Measurements from ENCODE around the gene CAPZB.

CAPZB gene

DNA sequence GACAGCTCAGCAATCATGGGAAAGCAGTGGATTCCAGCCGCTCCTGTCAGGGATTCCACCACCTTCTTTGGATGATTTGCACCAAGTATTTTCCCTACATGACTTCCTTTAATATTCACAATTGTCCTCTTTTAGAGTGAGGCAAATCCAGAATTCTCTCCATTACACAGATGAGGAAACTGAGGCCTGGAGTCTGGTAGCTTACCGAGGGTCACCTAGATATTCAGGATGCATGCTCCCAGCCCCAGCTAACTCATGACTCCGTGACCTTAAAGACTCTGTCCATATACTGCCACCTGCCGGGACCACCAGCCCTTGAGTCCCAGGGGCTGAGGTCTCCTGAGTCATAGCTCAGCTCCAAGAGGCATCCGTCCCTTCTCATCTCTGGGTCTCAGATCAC lies 80.6 kb downstream of the CAPZB start:
- no peak for DNase-seq

- no peak for DNase-seq
Measured at GRCh38 chr1:19403256-19403655, 82.1 kb downstream of the CAPZB start.

- DNase-seq = no peak
Measured at GRCh38 chr1:19402031-19402813, 83.1 kb downstream of the CAPZB start.

DNA sequence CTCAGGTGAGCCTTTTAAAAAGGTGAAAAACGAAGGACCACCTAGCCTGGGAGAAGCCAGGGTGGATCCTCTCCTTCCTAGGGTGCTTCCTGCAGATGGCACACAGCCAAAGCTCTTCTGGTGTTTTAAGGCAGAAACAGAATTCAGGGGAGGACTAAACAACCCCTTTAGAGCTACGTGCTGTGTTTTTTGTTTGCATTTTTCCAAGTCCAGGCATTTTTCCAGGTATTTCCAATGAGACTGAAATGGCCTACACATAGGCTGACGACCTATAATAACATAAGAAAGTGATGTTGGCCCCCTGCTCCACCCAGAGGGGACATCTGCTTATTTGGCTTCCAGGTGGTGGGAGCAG lies 83.8 kb downstream of the CAPZB start:
- DNase-seq = peak; percentile 7

DNA sequence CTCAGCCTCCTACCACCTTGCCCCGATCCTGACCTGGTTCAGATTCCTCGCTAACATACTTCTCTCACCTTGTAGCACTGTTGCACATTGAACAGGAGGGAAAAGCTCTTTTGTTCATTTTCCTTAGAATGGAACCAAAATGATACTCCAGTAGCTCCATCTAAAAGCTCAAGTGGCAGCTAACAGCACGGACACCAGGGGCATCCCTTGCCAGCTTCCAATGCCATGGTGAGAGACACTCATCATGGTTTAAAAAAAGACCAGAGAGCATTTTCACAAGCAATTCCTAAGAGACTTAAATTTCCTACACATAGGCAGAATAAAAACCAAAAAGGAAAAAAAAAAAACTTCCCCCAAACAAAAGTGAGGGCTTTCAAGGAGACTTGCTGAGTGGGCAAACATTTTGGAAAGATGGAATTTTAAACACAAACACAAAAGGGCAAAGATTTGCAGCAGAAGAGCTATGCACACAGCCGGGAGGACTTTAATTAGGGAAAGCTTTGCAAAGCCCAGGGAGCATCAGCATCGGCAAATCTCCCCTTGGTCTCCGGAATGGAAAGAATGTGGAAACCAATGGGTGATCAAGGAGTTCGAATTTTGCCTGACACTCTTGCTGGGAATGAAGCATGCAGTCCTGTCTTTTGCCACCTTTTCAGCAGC lies 84.3 kb downstream of the CAPZB start:
- DNase-seq = no peak

DNA sequence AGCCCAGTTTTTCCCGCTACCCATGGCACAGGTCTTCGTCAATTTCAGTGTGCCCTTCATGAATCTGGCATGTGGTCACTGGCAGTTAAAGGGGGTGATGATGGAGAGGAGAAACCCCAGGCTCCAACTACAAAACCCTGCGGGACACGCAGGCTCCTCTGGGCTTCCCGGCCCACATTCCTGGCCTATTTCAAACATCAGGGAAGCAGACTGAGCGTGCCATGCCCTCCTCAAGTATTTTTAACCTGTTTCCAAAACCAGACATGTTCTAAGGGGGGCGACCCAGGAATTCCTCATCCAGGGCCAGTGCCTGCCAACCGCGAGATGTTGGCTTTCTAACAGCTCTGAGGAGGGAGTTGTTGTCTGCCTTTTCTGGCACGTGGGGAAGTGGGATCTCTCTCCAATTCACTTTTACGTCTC lies 85.1 kb downstream of the CAPZB start:
- no peak for DNase-seq

GRCh38 chr1:19398309-19398760 lies 87.0 kb downstream of the CAPZB start:
- no peak for DNase-seq

GRCh38 chr1:19397217-19397945 lies 88.0 kb downstream of the CAPZB start:
- DNase-seq = no peak

GRCh38 chr1:19396280-19396679 lies 89.1 kb downstream of the CAPZB start:
- no peak for DNase-seq

DNA sequence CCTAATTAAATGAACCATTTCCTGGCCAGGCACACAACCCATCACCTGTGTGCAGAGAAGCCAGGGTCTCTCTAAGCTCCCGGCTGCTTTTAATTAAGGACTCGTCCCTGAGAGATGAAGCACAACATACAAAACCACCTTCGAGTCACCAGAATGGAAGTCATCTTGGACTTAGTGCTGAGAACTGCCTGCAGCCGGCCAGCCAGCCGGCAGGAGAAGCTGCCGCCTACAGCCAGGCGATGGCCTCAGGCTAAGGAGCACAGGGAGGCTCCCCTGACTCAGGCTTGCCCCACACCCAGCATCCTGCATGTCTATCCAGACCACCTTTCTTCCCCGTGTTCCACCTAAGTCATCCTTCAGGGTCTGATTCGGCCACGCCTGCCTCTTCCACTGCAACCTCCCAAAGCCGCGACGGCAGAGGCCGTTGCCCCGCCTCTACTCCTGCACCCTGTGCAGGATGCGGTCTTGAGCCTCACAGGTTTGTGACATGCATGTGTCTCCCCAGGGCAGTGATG lies 89.6 kb downstream of the CAPZB start:
- DNase-seq = no peak

GRCh38 chr1:19393046-19393445 lies 92.3 kb downstream of the CAPZB start:
- no peak for DNase-seq

DNA sequence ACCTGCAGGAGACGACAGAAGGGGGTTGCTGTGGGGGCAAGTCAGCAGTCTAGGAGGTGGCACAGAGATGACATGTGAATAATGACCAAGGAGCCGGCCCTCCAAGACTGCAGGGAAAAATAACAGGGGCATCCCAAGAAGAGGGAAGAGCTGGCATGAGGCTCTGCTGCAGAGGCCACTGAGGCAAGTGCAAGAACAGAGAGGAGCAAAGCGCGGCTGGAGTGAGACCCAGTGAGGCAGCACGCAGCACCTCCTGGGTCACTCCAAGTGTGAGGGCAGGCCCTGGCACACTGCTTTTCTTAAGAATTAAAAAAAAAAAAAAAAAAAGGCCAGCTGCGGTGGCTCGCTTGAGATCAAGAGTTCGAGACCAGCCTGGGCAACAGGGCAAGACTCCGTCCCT lies 93.1 kb downstream of the CAPZB start:
- DNase-seq = no peak

DNA sequence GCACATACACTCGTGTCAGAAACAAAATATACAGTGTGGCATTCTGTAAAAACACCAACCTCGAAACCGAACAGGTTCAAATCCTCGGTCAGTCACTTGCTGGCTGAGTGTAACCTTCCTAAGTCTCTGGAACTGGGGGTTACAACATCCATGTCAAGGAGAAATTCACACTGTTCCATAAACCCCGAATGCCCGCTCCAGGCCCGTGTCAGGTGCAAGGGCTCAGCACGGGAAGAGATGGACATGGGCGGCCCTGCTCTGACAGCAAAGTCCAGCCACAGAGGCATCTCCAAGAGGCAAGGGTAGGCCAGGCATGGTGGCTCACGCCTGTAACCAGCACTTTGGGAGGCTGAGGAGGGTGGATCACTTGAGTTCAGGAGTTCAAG lies 93.8 kb downstream of the CAPZB start:
- no peak for DNase-seq

DNA sequence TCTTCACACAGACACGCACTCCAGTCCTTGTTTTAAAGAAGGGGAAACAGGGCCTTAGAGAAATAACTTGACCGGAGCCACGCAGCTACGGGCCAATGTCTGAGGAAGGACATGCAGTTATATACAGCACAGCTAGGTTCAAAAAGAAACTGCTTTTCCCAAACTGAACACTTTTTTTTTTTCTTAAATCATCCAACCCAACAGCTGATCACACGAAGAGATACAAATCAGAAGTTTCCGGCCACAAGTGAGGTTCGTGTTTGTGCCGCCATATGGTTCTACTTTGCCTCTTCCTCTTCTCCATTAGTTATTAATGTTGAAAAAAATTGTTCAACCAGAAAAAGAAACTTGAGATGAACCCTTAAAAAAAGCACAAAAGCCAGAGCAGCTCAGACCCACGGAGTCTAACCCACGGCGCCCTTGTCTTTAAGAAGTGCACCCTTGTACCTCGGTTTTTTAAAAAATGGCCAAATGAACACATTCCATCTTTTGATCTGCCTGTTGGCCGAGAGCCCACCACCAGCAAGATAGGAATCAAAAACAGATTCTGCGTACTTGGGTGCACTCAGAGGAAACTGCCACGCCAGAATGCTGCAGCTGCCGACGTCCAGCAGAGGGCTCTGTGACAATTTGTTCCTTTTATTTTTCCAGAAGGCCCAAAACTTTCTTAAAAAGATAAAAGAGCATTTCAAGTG lies 94.3 kb downstream of the CAPZB start:
- peak; percentile 4 for DNase-seq

GRCh38 chr1:19390166-19390850 lies 95.0 kb downstream of the CAPZB start:
- DNase-seq = no peak

DNA sequence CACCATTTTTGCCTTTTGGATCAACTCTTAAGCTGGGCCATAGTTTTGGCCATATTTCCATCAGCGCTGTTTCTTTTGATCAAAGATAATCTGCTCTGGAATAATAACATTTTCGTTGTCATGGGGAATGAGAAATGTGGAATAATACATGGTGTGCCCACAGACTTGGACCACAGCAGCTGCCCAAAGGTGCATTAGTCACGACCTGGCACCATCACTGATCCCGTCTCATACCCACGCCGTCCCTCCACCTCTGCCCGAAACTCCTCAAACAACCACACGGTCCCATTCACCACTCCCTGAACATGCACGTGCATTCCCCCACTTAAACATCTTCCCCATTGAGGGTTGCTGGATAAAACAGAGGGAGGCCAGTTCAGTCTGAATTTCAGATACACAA lies 96.4 kb downstream of the CAPZB start:
- no peak for DNase-seq

GRCh38 chr1:19387045-19387467 lies 98.3 kb downstream of the CAPZB start:
- DNase-seq = no peak

- DNase-seq = no peak
Measured at GRCh38 chr1:19385869-19386591, 99.3 kb downstream of the CAPZB start.

DNA sequence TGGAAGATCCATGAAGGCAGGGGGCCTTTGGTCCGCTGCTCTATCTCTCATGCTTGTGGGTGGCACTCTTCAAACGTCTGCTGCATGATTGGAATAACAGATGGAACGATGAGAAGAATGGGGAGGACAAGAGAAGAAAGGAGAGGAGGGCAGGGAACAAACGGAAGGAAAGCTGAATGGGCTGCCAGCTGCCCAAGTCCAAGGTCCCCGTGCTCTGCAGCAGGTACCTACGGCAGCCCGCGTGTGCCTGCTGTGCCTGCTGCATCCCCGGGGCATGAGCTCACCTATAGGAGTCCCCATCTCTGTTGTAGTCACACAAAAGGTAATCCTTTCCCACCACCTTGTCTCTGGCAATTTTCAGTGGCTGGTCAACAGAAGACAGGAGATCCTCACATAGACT lies 100.1 kb downstream of the CAPZB start:
- DNase-seq = no peak

DNA sequence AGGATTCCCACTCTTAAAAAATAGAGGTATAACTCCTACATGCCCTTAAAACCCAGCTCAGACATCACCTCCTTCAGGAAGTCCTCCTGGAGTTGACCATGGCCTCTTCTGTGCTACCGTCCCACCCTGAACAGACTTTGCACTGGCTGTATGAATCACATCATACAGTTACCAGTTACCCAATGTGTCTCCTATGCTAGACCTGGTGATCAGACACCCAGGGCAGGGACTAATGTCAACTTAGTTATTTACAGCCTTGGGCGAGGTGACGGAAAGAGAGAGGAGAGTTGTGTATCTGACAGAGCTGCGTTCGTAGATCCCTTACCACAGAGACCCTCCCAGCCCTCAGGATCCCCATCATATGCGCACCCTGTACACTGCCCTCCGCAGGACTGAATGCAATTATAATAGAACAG lies 100.6 kb downstream of the CAPZB start:
- no peak for DNase-seq

DNA sequence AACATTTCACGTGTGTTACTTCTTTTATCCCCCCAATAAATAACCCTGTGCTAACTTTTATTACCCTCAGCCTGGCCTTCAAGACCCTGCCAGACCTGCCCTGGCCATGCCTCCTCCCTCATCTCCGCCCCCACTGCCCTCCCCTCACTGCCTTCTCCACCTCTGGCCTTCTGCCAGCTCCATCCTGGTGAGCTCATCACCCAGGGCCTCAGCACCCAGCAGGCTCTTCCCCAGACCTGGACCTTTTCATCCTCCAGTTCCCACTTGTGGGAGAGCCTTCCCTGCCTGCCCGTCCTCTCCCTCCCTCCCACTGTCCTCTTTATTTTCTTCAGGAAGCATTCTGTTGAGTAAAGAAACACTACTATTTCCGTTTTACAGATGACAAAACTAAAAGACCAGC lies 101.2 kb downstream of the CAPZB start:
- DNase-seq = peak; percentile 1

DNA sequence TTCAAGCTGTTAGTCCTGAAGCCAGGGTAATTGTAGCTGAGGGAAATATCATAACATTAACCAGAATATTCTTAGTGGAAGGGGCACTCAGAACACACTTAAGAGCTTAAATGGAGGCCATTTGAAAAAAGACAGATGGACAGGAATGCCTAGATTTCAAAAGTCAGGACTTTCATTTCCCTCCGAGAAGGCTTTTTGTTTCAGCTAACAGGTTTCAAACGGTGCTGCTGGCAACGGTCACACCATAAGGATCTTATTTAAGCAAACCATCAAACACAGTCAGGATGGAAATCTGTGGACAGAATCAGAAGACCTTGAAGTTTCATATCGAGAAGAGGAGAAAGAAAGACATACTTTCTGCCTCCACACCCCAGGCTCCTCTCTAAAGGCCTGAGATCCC lies 103.1 kb downstream of the CAPZB start:
- DNase-seq = no peak
